Caco-2 (cell line): ENCODE measurements around the gene CPED1. TPM values are rescaled to one million over a fixed set of nuclear protein-coding genes. Genes with fewer than 3 reads are reported as not detected.

Experiments
- BruUV-seq: library from RNA; stranded (reverse); fragments of 400-500 nt; replicated peaks from 2 replicates; lab custom pipeline; 2021; lab: Mats Ljungman, UMichigan
- CTCF ChIA-PET: fragments of 300-600 bp; sonication (Branson Sonifier 250); formaldehyde crosslinking; loops from one replicate; lab custom pipeline; 2022; ENCODE audit warnings: antibody characterized with exemption; lab: Charles Lee
- POLR2A ChIA-PET: fragments of 300-600 bp; sonication (Branson Sonifier 250); formaldehyde crosslinking; loops from one replicate; lab custom pipeline; 2022; ENCODE audit warnings: antibody characterized with exemption; lab: Charles Lee
- DNase-seq, 2 experiments: peaks; one replicate each; pipeline versions ENCODE4 v3.0.0 to v3.0.0-alpha.2; 2020 to 2022
- H3K27me3 ChIP-seq: replicated peaks from 2 replicates; pipeline ENCODE4 v1.6.0; 2011; ENCODE audit warnings: low read length; ENCODE audit not compliant: control insufficient read depth, insufficient read depth
- H3K36me3 ChIP-seq: 2 replicates; pipeline ENCODE4 v1.5.1; 2011; ENCODE audit warnings: low read length; ENCODE audit not compliant: control insufficient read depth, insufficient read depth
- H3K4me1 ChIP-seq: fragments of 250-450 bp; sonication (Bioruptor Pico); 2 replicates; pipeline ENCODE4 v1.5.1; 2020; ENCODE audit warnings: mild to moderate bottlenecking
- H3K4me3 ChIP-seq: 2 replicates; pipeline ENCODE4 v1.5.1; 2011; ENCODE audit warnings: low read depth, mild to moderate bottlenecking, control low read depth, low read length
- H3K9me3 ChIP-seq: fragments of 250-450 bp; sonication (Bioruptor Pico); 2 replicates; pipeline ENCODE4 v1.5.1; 2020; ENCODE audit warnings: mild to moderate bottlenecking, moderate library complexity
- H3K27ac Mint-ChIP-seq: one replicate; pipeline ENCODE4 v1.8.0; 2022; ENCODE audit warnings: mixed read lengths; ENCODE audit not compliant: unreplicated experiment
- H3K27me3 Mint-ChIP-seq: one replicate; pipeline ENCODE4 v1.8.0; 2022; ENCODE audit warnings: mixed read lengths; ENCODE audit not compliant: insufficient read depth, unreplicated experiment
- H3K36me3 Mint-ChIP-seq: one replicate; pipeline ENCODE4 v1.8.0; 2022; ENCODE audit warnings: mild to moderate bottlenecking, mixed read lengths; ENCODE audit not compliant: insufficient read depth, unreplicated experiment
- H3K4me1 Mint-ChIP-seq: one replicate; pipeline ENCODE4 v1.8.0; 2022; ENCODE audit warnings: low read depth, mixed read lengths; ENCODE audit not compliant: unreplicated experiment
- H3K4me3 Mint-ChIP-seq: one replicate; pipeline ENCODE4 v1.8.0; 2022; ENCODE audit warnings: mild to moderate bottlenecking, moderate library complexity, mixed read lengths; ENCODE audit not compliant: unreplicated experiment
- H3K9me3 Mint-ChIP-seq: one replicate; pipeline ENCODE4 v1.8.0; 2022; ENCODE audit warnings: mixed read lengths; ENCODE audit not compliant: unreplicated experiment
- CTCF ChIP-seq, 2 experiments: fragments of 200-600 bp in 1 of 2; IDR thresholded peaks; 1 replicate in 1 of 2; 2 replicates in 1 of 2; pipeline versions ENCODE4 v1.5.1 to v1.8.0; 2011 to 2022; ENCODE audit warnings: antibody characterized with exemption in 1 of 2, control low read depth in 1 of 2, inconsistent platforms in 1 of 2, low read depth in 1 of 2, low read length in 1 of 2, mild to moderate bottlenecking in 1 of 2, moderate library complexity in 1 of 2; ENCODE audit not compliant: insufficient read depth in 1 of 2, severe bottlenecking in 1 of 2, unreplicated experiment in 1 of 2
- intact Hi-C: fragments of 100-400 bp; cut with micrococcal nuclease; formaldehyde crosslinking; loops from one replicate; pipeline ENCODE4 v1.10.0; 2022; ENCODE audit not compliant: unreplicated experiment
- total RNA-seq: library from RNA; stranded (reverse); gene quantifications from 2 replicates; pipeline ENCODE4 v1.2.3, GENCODE V29; 2022

Gene CPED1
- total RNA-seq, 1 experiment from 2014 or later, result 0.23 TPM

DNA sequence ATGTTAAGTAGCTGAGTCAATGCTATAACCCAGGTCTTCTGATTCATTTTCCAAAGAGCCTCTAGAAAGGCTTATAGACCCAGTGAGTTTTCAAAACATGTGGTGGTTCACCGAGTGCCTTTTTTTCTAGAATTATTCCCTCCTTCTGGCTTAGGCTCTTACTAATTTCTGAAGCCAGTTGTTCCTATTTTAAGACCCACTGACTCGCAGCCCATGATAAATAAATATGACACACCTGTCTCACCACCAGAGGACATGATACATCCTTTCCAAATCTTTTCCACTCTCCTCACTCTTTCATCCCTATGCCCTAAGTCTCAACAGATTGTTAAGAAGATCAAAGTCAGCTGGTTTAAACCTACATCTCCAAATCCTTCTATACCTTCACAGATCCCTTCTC, 214.3 kb downstream of the CPED1 start:
- BruUV-seq, result no TSS peak
- POLR2A ChIA-PET, result no interaction called here

GRCh38 chr7:121204537-121204936, 216.0 kb downstream of the CPED1 start:
- no peak for TF ChIP-seq CTCF (IDR thresholded peaks at IDR 0.05; ENCODE audit: insufficient read depth in 1 of 2, low read depth in 1 of 2, low read length in 1 of 2, severe bottlenecking in 1 of 2, unreplicated experiment in 1 of 2)
- no peak overlapping the region for H3K4me3 Mint-ChIP-seq
- no peak for DNase-seq
- Histone ChIP-seq H3K9me3 (no peaks in the 10 kb centered on the region), H3K36me3 (no peaks in the 10 kb centered on the region), H3K4me3 (no peak overlapping the region), H3K4me1 (no peaks in the 10 kb centered on the region), H3K27me3 (no peaks in the 10 kb centered on the region; the same call in 1 of the 2 replicates)
- ChIA-PET POLR2A (no interaction called here), CTCF (no interaction called here)
- no peaks in the 10 kb centered on the region for H3K36me3 Mint-ChIP-seq
- H3K27ac Mint-ChIP-seq, result no peak overlapping the region
- H3K27me3 Mint-ChIP-seq, result peaks cover 10% of the 10 kb centered on the region
- no peaks in the 10 kb centered on the region for H3K9me3 Mint-ChIP-seq
- BruUV-seq, result no TSS peak
- H3K4me1 Mint-ChIP-seq, result no peaks in the 10 kb centered on the region
- intact Hi-C loops, result no loop called here

More for the DNA sequence above, 214.3 kb downstream of the CPED1 start:
- peaks cover 12% of the 10 kb centered on the region for H3K27me3 Mint-ChIP-seq
- H3K4me3 ChIP-seq, result no peak overlapping the region
- CTCF ChIA-PET, result no interaction called here
- no peak overlapping the region for H3K27ac Mint-ChIP-seq
- no peak overlapping the region for H3K4me3 Mint-ChIP-seq
- no peak for DNase-seq
- TF ChIP-seq CTCF (IDR thresholded peaks at IDR 0.05; ENCODE audit: insufficient read depth in 1 of 2, low read depth in 1 of 2, low read length in 1 of 2, severe bottlenecking in 1 of 2, unreplicated experiment in 1 of 2), result no peak
- no peaks in the 10 kb centered on the region for H3K9me3 ChIP-seq
- intact Hi-C loops, result no loop called here
- no peaks in the 10 kb centered on the region for H3K4me1 ChIP-seq
- no peaks in the 10 kb centered on the region; the same call in none of the 2 replicates for H3K27me3 ChIP-seq
- no peaks in the 10 kb centered on the region for H3K36me3 Mint-ChIP-seq
- no peaks in the 10 kb centered on the region for H3K36me3 ChIP-seq
- H3K9me3 Mint-ChIP-seq, result no peaks in the 10 kb centered on the region
- H3K4me1 Mint-ChIP-seq, result no peaks in the 10 kb centered on the region

DNA sequence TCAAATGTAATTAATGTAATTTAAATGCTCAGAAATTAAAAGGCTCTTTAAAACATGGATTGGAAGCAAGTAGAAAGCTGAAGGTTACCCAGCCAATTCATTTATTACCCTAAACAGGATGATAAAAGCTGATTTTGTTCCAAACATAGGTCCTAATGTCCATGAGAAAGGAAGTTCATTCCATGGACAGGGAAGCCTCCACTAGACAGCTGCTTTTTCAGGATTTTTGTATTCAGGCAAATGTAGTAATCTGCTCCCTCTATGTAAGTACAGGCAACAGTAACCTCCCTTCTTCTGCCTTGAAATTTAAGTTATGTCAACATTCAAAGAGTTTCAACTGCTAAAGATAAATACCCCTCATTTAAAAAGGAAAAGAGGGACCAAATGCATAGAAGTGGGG, 217.3 kb downstream of the CPED1 start:
- no peak overlapping the region for H3K27ac Mint-ChIP-seq
- Histone ChIP-seq H3K36me3 (no peaks in the 10 kb centered on the region), H3K9me3 (no peaks in the 10 kb centered on the region), H3K4me1 (no peaks in the 10 kb centered on the region), H3K27me3 (no peaks in the 10 kb centered on the region; the same call in 1 of the 2 replicates), H3K4me3 (no peak overlapping the region)
- no peak overlapping the region for H3K4me3 Mint-ChIP-seq
- no peaks in the 10 kb centered on the region for H3K9me3 Mint-ChIP-seq
- no TSS peak for BruUV-seq
- TF ChIP-seq CTCF (IDR thresholded peaks at IDR 0.05; ENCODE audit: insufficient read depth in 1 of 2, low read depth in 1 of 2, low read length in 1 of 2, severe bottlenecking in 1 of 2, unreplicated experiment in 1 of 2), result no peak
- intact Hi-C loops, result no loop called here
- H3K36me3 Mint-ChIP-seq, result no peaks in the 10 kb centered on the region
- peaks cover 10% of the 10 kb centered on the region for H3K27me3 Mint-ChIP-seq
- no peak for DNase-seq
- no peaks in the 10 kb centered on the region for H3K4me1 Mint-ChIP-seq
- ChIA-PET POLR2A (no interaction called here), CTCF (no interaction called here)
